HL-60 (cell line): ENCODE measurements around the gene DMRT2.

Source experiments
- DNase-seq, 2 experiments: peaks; one replicate each; pipeline ENCODE4 v3.0.0-alpha.2; 2010 to 2020; ENCODE audit warnings: low read depth in 1 of 2, low spot score in 1 of 2
- H3K27ac ChIP-seq: fragments of 250-450 bp; sonication (Bioruptor Pico); replicated peaks from 2 replicates; pipeline ENCODE4 v1.5.1; 2020; ENCODE audit warnings: mild to moderate bottlenecking, moderate library complexity
- H3K27me3 ChIP-seq: fragments of 250-450 bp; sonication (Bioruptor Pico); 2 replicates; pipeline ENCODE4 v1.5.1; 2021; ENCODE audit warnings: mild to moderate bottlenecking, moderate library complexity; ENCODE audit not compliant: insufficient read depth, poor library complexity, severe bottlenecking
- H3K4me3 ChIP-seq: replicated peaks from 2 replicates; pipeline ENCODE4 v1.5.1; 2011; ENCODE audit warnings: mild to moderate bottlenecking, control low read depth, low read length; ENCODE audit not compliant: insufficient read depth
- GABPA ChIP-seq: IDR thresholded peaks from 2 replicates; pipeline ENCODE4 v1.6.1; 2012; ENCODE audit warnings: low read depth
- POLR2AphosphoS5 ChIP-seq: IDR thresholded peaks from 2 replicates; pipeline ENCODE4 v1.6.1; 2012; ENCODE audit warnings: low read depth
- SPI1 ChIP-seq: IDR thresholded peaks from 2 replicates; pipeline ENCODE4 v1.6.1; 2012; ENCODE audit warnings: low read depth, mild to moderate bottlenecking, borderline replicate concordance
- TF ChIP-seq, protein P1 (sequence below): IDR thresholded peaks from 2 replicates; pipeline ENCODE4 v1.6.1; 2012; ENCODE audit warnings: low read depth; ENCODE audit not compliant: insufficient replicate concordance
- TF ChIP-seq, protein P2 (sequence below): IDR thresholded peaks from one replicate; pipeline ENCODE4 v1.5.1; 2011; ENCODE audit warnings: low read length, control low read depth, inconsistent platforms; ENCODE audit not compliant: insufficient read depth

The DMRT2 gene

DNA sequence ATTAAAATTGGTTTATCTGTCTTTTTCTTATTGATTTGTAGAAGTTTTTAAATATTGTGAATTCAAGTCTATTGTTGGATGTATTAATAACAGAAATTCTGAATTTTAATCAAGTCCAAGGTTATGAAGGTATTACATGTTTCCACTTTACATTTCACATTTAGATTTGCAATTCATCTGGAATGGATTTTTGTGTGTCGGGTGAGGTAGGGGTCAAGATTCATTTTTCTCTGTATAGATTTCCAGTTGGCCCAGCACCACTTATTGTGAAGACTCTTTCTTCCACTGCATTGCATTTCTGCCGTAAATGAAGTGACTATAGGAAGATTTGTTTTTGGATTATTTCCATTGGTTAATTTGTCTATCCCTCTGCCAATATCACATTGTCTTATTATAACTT is 35.5 kb upstream of the DMRT2 start:
- no peak overlapping the region for H3K4me3 ChIP-seq
- H3K27ac ChIP-seq = no peak overlapping the region
- DNase-seq = no peak
- TF ChIP-seq, protein P1, sequence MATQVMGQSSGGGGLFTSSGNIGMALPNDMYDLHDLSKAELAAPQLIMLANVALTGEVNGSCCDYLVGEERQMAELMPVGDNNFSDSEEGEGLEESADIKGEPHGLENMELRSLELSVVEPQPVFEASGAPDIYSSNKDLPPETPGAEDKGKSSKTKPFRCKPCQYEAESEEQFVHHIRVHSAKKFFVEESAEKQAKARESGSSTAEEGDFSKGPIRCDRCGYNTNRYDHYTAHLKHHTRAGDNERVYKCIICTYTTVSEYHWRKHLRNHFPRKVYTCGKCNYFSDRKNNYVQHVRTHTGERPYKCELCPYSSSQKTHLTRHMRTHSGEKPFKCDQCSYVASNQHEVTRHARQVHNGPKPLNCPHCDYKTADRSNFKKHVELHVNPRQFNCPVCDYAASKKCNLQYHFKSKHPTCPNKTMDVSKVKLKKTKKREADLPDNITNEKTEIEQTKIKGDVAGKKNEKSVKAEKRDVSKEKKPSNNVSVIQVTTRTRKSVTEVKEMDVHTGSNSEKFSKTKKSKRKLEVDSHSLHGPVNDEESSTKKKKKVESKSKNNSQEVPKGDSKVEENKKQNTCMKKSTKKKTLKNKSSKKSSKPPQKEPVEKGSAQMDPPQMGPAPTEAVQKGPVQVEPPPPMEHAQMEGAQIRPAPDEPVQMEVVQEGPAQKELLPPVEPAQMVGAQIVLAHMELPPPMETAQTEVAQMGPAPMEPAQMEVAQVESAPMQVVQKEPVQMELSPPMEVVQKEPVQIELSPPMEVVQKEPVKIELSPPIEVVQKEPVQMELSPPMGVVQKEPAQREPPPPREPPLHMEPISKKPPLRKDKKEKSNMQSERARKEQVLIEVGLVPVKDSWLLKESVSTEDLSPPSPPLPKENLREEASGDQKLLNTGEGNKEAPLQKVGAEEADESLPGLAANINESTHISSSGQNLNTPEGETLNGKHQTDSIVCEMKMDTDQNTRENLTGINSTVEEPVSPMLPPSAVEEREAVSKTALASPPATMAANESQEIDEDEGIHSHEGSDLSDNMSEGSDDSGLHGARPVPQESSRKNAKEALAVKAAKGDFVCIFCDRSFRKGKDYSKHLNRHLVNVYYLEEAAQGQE = no peak
- TF ChIP-seq POLR2AphosphoS5 (no peak), GABPA (no peak), SPI1 (no peak)
- TF ChIP-seq, protein P2, sequence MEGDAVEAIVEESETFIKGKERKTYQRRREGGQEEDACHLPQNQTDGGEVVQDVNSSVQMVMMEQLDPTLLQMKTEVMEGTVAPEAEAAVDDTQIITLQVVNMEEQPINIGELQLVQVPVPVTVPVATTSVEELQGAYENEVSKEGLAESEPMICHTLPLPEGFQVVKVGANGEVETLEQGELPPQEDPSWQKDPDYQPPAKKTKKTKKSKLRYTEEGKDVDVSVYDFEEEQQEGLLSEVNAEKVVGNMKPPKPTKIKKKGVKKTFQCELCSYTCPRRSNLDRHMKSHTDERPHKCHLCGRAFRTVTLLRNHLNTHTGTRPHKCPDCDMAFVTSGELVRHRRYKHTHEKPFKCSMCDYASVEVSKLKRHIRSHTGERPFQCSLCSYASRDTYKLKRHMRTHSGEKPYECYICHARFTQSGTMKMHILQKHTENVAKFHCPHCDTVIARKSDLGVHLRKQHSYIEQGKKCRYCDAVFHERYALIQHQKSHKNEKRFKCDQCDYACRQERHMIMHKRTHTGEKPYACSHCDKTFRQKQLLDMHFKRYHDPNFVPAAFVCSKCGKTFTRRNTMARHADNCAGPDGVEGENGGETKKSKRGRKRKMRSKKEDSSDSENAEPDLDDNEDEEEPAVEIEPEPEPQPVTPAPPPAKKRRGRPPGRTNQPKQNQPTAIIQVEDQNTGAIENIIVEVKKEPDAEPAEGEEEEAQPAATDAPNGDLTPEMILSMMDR = no peak
- no peaks in the 10 kb centered on the region for H3K27me3 ChIP-seq

DNA sequence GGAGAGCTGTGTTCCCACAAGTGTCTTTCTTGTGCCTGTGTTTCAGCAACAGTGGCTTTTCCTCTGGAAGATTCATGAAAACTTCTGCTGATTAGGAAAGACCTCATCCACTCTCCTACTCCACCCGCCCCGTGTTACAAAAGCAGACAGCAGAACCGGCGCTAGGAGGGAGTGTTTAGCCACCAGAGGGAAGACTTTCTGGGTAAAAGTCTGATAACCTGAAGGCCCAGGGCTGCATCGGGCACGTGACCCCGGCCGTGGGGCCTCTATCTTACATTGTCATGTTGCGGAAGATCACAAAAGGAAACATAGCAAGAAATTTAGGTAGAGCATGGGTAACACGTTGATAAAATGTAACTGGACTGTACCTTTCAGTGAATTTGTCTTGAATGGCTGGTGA is 32.0 kb upstream of the DMRT2 start:
- H3K4me3 ChIP-seq = no peak overlapping the region
- no peak overlapping the region for H3K27ac ChIP-seq
- H3K27me3 ChIP-seq = no peaks in the 10 kb centered on the region
- peak in 1 of 2 experiments; percentile 33 for DNase-seq
- TF ChIP-seq, protein P1 = no peak
- TF ChIP-seq SPI1 = no peak
- no peak for TF ChIP-seq POLR2AphosphoS5
- no peak for TF ChIP-seq GABPA
- TF ChIP-seq, protein P2 = no peak

DNA sequence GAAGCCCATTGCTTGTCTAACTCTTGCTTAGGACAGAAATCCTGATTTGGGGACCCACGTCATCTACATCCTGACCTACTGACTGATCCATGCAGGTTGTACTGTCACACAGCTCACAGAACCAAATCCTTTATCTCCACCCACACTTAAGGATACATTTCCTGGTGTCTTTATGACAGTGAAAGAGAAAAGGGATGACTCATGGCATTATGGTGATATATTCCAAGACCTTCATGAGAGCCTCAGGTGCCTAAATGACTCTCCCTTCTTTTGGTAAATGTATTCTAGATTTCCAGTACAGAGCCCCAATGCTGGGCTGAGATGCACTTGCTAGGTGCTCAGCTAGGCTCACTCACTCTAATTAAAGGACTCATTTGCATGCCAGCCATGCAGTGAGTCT is 26.0 kb upstream of the DMRT2 start:
- DNase-seq = no peak
- no peak overlapping the region for H3K4me3 ChIP-seq
- no peaks in the 10 kb centered on the region for H3K27me3 ChIP-seq
- H3K27ac ChIP-seq = no peak overlapping the region
- TF ChIP-seq GABPA (no peak), POLR2AphosphoS5 (no peak), SPI1 (no peak)
- TF ChIP-seq, protein P2 = no peak
- TF ChIP-seq, protein P1 = no peak
